Measurements from ENCODE around the gene COX19. TPM values are rescaled to one million over a fixed set of nuclear protein-coding genes. Genes with fewer than 3 reads are reported as not detected.
A peak's percentile ranks its signal among the peaks of the same experiment; 100 is the strongest.
"Not testable (repeated sequence)": the region's sequence is repeated elsewhere in the genome, so short reads cannot be mapped to it uniquely, and the experiment has no call there.

The COX19 gene
- total and polyA plus RNA-seq, 5 experiments from 2014 or later, result 19.3 to 49.0 (median 21.5) TPM

DNA sequence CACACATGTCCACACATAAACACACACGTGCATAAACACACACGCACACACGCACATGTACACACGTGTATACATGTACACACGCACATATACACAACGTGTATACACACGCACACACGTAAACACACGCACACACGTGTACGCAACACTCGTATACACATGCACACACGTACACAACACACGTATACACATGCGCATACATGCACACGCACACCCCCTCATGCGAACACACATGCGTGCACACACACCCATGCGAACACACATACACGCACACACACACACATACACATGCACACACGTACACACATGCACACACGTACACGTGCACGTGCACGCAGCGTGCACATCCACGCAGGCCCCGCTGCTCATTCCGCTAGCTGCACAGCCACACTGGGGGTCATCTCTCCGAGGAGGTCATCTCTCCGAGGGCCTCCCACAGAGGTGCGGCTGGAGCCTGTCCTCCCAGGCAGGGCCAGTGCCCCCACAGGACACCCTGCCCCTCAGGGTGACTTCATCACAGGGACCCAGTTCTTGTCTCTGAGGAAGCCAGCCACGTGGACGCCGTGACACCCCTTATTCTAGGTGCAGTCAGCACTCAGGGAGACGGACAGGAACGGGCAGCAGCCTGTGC lies 33.5 kb upstream of the COX19 start:
- H3K36me3 Mint-ChIP-seq, result peaks cover 0 to 11% (median 0%) of the 10 kb centered on the region in 3 donors
- no peaks in the 10 kb centered on the region for H3K27me3 Mint-ChIP-seq
- DNase-seq, result no peak
- POLR2A ChIA-PET, result no interaction called here
- H3K27ac Mint-ChIP-seq, result peak overlapping the region in 1 of 10 donors; percentile 32
- no peak overlapping the region for H3K4me3 Mint-ChIP-seq
- H3K4me1 Mint-ChIP-seq, result peaks cover 10 to 18% (median 14%) of the 10 kb centered on the region in 4 donors
- ATAC-seq, result no peak
- peaks cover 0 to 5% (median 0%) of the 10 kb centered on the region in 9 donors for H3K9me3 Mint-ChIP-seq

GRCh38 chr7:1007901-1008300 lies 32.6 kb upstream of the COX19 start:
- H3K4me3 Mint-ChIP-seq, result no peak overlapping the region
- H3K4me1 Mint-ChIP-seq, result peaks cover 10 to 12% (median 11%) of the 10 kb centered on the region in 4 donors
- no peak overlapping the region for H3K27ac Mint-ChIP-seq
- H3K36me3 Mint-ChIP-seq, result peaks cover 0 to 11% (median 0%) of the 10 kb centered on the region in 3 donors
- ATAC-seq (no peak), DNase-seq (no peak)
- POLR2A ChIA-PET, result no interaction called here
- no peaks in the 10 kb centered on the region for H3K27me3 Mint-ChIP-seq
- peaks cover 0 to 5% (median 0%) of the 10 kb centered on the region in 9 donors for H3K9me3 Mint-ChIP-seq

GRCh38 chr7:1005303-1005702 lies 30.0 kb upstream of the COX19 start:
- no peak overlapping the region for H3K27ac Mint-ChIP-seq
- POLR2A ChIA-PET, result no interaction called here
- H3K36me3 Mint-ChIP-seq, result peaks cover 0 to 11% (median 0%) of the 10 kb centered on the region in 3 donors
- no peak for DNase-seq
- H3K27me3 Mint-ChIP-seq, result no peaks in the 10 kb centered on the region
- no peak for ATAC-seq
- H3K9me3 Mint-ChIP-seq, result peaks cover 0 to 1% (median 0%) of the 10 kb centered on the region in 9 donors
- H3K4me1 Mint-ChIP-seq, result peaks cover 0 to 7% (median 4%) of the 10 kb centered on the region in 4 donors
- no peak overlapping the region for H3K4me3 Mint-ChIP-seq

GRCh38 chr7:1004018-1004852 lies 28.9 kb upstream of the COX19 start:
- ATAC-seq (peak in 1 of 2 donors; percentile 61), DNase-seq (peak in 1 of 10 donors; percentile 21)
- no peak overlapping the region for H3K27ac Mint-ChIP-seq
- no peaks in the 10 kb centered on the region for H3K27me3 Mint-ChIP-seq
- peaks cover 0 to 5% (median 0%) of the 10 kb centered on the region in 3 donors for H3K36me3 Mint-ChIP-seq
- peaks cover 0 to 7% (median 4%) of the 10 kb centered on the region in 4 donors for H3K4me1 Mint-ChIP-seq
- H3K4me3 Mint-ChIP-seq, result peak overlapping the region in 2 of 10 donors; percentile 24
- peaks cover 0 to 1% (median 0%) of the 10 kb centered on the region in 9 donors for H3K9me3 Mint-ChIP-seq
- POLR2A ChIA-PET, result no interaction called here

GRCh38 chr7:1002445-1002844 lies 27.1 kb upstream of the COX19 start:
- not testable (repeated sequence) for H3K27ac Mint-ChIP-seq, H3K27me3 Mint-ChIP-seq, ATAC-seq

DNA sequence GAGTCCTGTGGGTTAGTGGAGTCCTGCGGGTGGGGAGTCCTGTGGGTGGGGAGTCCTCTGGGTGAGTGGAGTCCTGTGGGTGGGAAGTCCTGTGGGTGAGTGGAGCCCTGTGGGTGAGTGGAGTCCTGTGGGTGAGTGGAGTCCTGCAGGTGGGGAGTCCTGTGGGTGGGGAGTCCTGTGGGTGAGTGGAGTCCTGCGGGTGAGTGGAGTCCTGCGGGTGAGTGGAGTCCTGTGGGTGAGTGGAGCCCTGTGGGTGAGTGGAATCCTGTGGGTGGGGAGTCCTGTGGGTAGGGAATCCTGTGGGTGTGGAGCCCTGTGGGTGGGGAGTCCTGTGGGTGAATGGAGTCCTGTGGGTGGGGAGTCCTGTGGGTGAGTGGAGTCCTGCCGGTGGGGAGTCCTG lies 26.7 kb upstream of the COX19 start:
- not testable (repeated sequence) for H3K4me3 Mint-ChIP-seq, ATAC-seq

More at GRCh38 chr7:1002445-1002844, 27.1 kb upstream of the COX19 start:
- DNase-seq, H3K4me1 Mint-ChIP-seq, POLR2A ChIA-PET, H3K36me3 Mint-ChIP-seq, H3K4me3 Mint-ChIP-seq, H3K9me3 Mint-ChIP-seq: not testable (repeated sequence)

GRCh38 chr7:1001069-1001770 lies 25.9 kb upstream of the COX19 start:
- H3K4me3 Mint-ChIP-seq, DNase-seq, H3K4me1 Mint-ChIP-seq, POLR2A ChIA-PET, H3K27me3 Mint-ChIP-seq, ATAC-seq, H3K9me3 Mint-ChIP-seq: not testable (repeated sequence)
- Mint-ChIP-seq H3K27ac (peak overlapping the region in 1 of 10 donors; percentile 65), H3K36me3 (peaks cover 0 to 12% (median 0%) of the 10 kb centered on the region in 3 donors)

More for the DNA sequence above, 26.7 kb upstream of the COX19 start:
- POLR2A ChIA-PET, H3K4me1 Mint-ChIP-seq, H3K9me3 Mint-ChIP-seq, H3K27me3 Mint-ChIP-seq, H3K27ac Mint-ChIP-seq, DNase-seq: not testable (repeated sequence)
- H3K36me3 Mint-ChIP-seq, result peaks cover 0 to 10% (median 0%) of the 10 kb centered on the region in 3 donors

DNA sequence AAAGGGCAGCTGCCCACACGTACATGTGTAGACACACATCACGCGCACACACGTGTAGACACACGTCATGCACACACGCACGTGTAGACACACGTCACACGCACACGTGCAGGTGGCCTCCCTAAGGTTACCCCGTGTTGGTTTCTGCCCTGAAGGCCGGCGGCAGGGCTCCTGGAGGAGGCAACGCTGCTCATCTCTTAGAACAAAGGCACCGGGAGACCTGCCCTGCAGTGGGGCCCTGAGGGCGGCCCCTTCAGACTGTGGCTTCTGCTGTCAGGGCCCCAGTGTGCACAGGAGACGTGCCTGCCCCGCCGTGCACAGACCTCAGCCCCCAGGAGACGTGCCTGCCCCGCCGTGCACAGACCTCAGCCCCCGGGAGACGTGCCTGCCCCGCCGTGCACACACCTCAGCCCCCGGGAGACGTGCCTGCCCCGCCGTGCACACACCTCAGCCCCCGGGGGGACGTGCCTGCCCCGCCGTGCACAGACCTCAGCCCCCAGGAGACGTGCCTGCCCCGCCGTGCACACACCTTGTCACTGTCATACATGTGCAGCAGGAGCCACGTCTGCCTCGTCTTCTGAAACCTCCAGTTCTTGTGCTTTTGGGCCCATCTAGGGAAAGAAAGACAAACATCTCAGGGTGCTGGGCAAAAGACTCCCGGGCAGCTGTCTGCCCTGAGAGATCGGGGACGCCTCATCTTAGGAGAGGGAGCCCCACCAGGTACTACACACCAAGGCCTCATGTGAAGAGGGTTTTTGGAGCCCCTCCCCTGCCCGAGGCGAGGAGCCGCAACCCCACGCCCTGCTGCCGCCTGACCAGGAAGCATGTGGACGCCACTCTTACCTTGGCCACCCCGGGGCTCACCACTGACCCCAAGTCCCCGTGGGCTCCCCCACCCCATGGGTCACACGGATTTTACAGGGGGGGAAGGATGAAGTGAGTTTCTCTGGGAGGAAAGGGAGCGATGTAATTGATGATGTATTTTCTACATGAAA lies 24.9 kb upstream of the COX19 start:
- POLR2A ChIA-PET, result no interaction called here
- no peak overlapping the region for H3K4me3 Mint-ChIP-seq
- peaks cover 0 to 7% (median under 1%) of the 10 kb centered on the region in 4 donors for H3K4me1 Mint-ChIP-seq
- H3K27ac Mint-ChIP-seq, result peak overlapping the region in 1 of 10 donors; percentile 65
- DNase-seq, result no peak
- H3K27me3 Mint-ChIP-seq, result no peaks in the 10 kb centered on the region
- no peak for ATAC-seq
- H3K36me3 Mint-ChIP-seq, result peaks cover 0 to 7% (median 0%) of the 10 kb centered on the region in 3 donors
- H3K9me3 Mint-ChIP-seq, result peaks cover 0 to 1% (median 0%) of the 10 kb centered on the region in 9 donors

DNA sequence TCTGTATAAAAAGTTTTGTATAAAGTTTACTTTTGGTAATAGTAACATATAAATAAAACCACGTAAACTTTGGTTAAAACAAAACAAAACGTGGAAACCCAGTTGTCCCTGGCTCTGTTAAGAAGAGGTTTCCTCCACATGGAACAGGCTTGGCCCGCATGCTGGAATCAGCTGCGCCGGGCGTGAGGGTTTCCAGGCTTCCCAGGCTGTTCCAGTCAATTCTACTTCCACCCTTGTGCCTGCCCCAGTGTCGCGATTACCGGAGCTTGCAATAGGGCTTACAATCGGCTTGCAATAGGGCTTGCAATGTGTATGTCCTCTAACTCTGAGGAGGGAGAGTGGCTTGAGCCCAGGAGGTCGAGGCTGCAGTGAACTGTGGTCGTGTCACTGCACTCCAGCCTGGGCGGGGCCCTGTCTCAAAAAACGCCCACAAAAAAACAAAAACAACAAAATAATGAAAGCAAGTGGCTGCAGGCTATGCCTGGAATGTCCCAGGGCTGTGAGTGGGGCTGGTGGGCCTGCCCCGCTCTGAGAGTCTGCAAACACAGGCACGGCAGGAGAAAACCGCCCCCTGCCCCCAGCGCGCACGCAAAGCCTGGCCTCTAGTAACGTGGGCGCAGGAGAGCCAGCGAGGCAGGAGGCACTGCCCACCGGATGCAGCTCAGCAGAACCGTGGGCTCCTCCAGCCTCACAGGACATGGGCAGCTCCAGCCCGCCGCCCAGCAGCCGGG lies 24.0 kb upstream of the COX19 start:
- Mint-ChIP-seq H3K9me3 (peaks cover 0 to 1% (median 0%) of the 10 kb centered on the region in 9 donors), H3K4me3 (no peak overlapping the region), H3K27ac (peak overlapping the region in 1 of 10 donors; percentile 17), H3K4me1 (peaks cover 0 to 4% (median 1%) of the 10 kb centered on the region in 4 donors), H3K36me3 (peaks cover 0 to 7% (median 0%) of the 10 kb centered on the region in 3 donors), H3K27me3 (no peaks in the 10 kb centered on the region)
- POLR2A ChIA-PET, result no interaction called here
- ATAC-seq, result no peak
- no peak for DNase-seq

DNA sequence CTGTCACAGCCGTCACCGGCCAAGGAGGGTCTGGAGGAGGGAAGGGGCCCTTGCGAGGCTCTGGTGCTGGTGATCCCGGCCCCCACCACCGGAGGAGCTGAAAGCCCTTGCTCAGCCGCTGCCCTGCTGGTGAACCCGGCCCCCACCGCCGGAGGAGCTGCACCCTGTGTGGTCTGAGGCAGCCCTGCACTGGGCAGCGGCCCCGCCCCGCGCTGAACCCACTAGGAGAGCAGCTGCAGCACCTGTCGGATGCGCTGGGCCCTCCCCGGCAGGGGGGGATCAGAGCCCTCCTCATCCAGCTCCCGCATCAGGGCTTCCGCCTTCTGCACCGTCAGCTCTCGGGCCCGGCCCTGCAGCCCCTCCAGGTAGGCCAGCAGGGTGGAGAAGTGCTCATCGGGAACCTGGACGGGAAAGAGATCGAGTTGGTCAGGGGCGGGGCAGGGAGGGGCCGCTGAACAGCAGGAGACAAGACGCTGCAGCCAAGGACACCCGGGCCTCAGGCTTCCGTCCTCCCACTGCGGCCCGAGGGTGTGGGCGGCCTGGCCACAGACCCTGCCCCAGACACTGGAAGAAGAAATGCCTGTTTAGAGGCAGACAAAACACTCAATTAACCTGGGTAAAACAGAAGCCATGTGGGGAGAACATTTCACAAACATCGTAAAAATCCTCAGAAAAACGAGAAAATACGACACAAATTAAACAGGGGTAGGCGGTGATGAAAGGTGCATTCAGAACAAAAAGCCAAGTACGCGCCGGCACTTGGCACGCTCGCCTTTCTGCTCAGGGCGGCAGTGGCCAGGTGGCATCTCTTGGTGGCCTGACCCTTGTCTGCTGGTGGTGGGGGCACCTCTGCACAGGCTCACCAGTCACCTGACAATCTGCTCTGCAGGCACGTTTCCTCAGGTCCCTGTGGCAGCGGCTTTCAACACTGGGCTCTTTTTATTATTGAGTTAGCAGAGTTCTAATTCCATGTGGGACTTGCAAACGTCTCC lies 22.4 kb upstream of the COX19 start:
- no peak overlapping the region for H3K4me3 Mint-ChIP-seq
- POLR2A ChIA-PET, result interaction anchor here (0.6 kb wide), 1 partner anchor 135 kb away, joined by 12 read pairs; no protein-coding TSS in a partner anchor
- no peak for ATAC-seq
- DNase-seq, result no peak
- H3K36me3 Mint-ChIP-seq, result peaks cover 0 to 7% (median 0%) of the 10 kb centered on the region in 3 donors
- H3K4me1 Mint-ChIP-seq, result peaks cover 5 to 8% (median 7%) of the 10 kb centered on the region in 4 donors
- H3K9me3 Mint-ChIP-seq, result peaks cover 0 to 1% (median 0%) of the 10 kb centered on the region in 9 donors
- no peak overlapping the region for H3K27ac Mint-ChIP-seq
- no peaks in the 10 kb centered on the region for H3K27me3 Mint-ChIP-seq
